ENCODE data around the gene PDSS1. TPM values are rescaled to one million over a fixed set of nuclear protein-coding genes. Genes with fewer than 3 reads are reported as not detected.

The PDSS1 gene
- polyA plus RNA-seq, 1 donor from 2014 or later, result 13.0 TPM

GRCh38 chr10:26737730-26738129, 40.2 kb downstream of the PDSS1 start:
- Histone ChIP-seq H3K79me2 (replicated peaks; ENCODE audit: insufficient read depth, low read length) (no peaks in the 10 kb centered on the region), H3K27ac (ENCODE audit: low read length) (no peak overlapping the region)

GRCh38 chr10:26738301-26738911, 40.9 kb downstream of the PDSS1 start:
- TF ChIP-seq REST (IDR thresholded peaks at IDR 0.05; ENCODE audit: borderline replicate concordance) (no peak), POLR2AphosphoS5 (IDR thresholded peaks at IDR 0.05) (no peak), SMC3 (conservative IDR thresholded peaks at IDR 0.05; ENCODE audit: poor library complexity) (no peak), TAF1 (IDR thresholded peaks at IDR 0.05; ENCODE audit: low read depth) (no peak), RAD21 (conservative IDR thresholded peaks at IDR 0.05) (no peak), EP300 (conservative IDR thresholded peaks at IDR 0.05; ENCODE audit: poor library complexity, severe bottlenecking) (no peak)
- Histone ChIP-seq H3F3A (ENCODE audit: insufficient read depth, low read length, poor library complexity, severe bottlenecking) (no peaks in the 10 kb centered on the region), H3K36me3 (ENCODE audit: insufficient read depth, low read length) (no peaks in the 10 kb centered on the region), H3K79me2 (replicated peaks; ENCODE audit: insufficient read depth, low read length) (no peaks in the 10 kb centered on the region), H4K20me1 (ENCODE audit: insufficient read depth) (no peaks in the 10 kb centered on the region), H3K9ac (ENCODE audit: low read length) (no peak overlapping the region), H2AFZ (ENCODE audit: low read depth, low read length) (no peak overlapping the region), H3K27me3 (ENCODE audit: insufficient read depth, low read depth, low read length) (no peaks in the 10 kb centered on the region), H3K4me3 (ENCODE audit: low read length) (no peak overlapping the region), H3K4me2 (ENCODE audit: low read length) (no peak overlapping the region), H3K27ac (ENCODE audit: low read length) (no peak overlapping the region), H3K9me3 (ENCODE audit: low read length) (no peaks in the 10 kb centered on the region), H3K9me2 (ENCODE audit: insufficient read depth, low read length) (no peaks in the 10 kb centered on the region)

More at GRCh38 chr10:26737730-26738129, 40.2 kb downstream of the PDSS1 start:
- no peak overlapping the region for H3K9ac ChIP-seq (ENCODE audit: low read length)
- no peaks in the 10 kb centered on the region for H3F3A ChIP-seq (ENCODE audit: insufficient read depth, low read length, poor library complexity, severe bottlenecking)
- TF ChIP-seq POLR2AphosphoS5 (IDR thresholded peaks at IDR 0.05) (no peak), MXI1 (conservative IDR thresholded peaks at IDR 0.05; ENCODE audit: poor library complexity, severe bottlenecking) (no peak), REST (IDR thresholded peaks at IDR 0.05; ENCODE audit: borderline replicate concordance) (no peak), EZH2 (IDR thresholded peaks at IDR 0.05; ENCODE audit: borderline replicate concordance, insufficient read depth, low read length, poor library complexity, severe bottlenecking) (no peak), SMC3 (conservative IDR thresholded peaks at IDR 0.05; ENCODE audit: poor library complexity) (no peak), RAD21 (conservative IDR thresholded peaks at IDR 0.05) (no peak), EP300 (conservative IDR thresholded peaks at IDR 0.05; ENCODE audit: poor library complexity, severe bottlenecking) (no peak)
- TF ChIP-seq, protein P1, sequence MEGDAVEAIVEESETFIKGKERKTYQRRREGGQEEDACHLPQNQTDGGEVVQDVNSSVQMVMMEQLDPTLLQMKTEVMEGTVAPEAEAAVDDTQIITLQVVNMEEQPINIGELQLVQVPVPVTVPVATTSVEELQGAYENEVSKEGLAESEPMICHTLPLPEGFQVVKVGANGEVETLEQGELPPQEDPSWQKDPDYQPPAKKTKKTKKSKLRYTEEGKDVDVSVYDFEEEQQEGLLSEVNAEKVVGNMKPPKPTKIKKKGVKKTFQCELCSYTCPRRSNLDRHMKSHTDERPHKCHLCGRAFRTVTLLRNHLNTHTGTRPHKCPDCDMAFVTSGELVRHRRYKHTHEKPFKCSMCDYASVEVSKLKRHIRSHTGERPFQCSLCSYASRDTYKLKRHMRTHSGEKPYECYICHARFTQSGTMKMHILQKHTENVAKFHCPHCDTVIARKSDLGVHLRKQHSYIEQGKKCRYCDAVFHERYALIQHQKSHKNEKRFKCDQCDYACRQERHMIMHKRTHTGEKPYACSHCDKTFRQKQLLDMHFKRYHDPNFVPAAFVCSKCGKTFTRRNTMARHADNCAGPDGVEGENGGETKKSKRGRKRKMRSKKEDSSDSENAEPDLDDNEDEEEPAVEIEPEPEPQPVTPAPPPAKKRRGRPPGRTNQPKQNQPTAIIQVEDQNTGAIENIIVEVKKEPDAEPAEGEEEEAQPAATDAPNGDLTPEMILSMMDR (IDR thresholded peaks at IDR 0.05; ENCODE audit: poor library complexity, severe bottlenecking), result no peak
- H3K9me2 ChIP-seq (ENCODE audit: insufficient read depth, low read length), result no peaks in the 10 kb centered on the region
- H3K27me3 ChIP-seq (ENCODE audit: insufficient read depth, low read depth, low read length), result no peaks in the 10 kb centered on the region
- no peaks in the 10 kb centered on the region for H4K20me1 ChIP-seq (ENCODE audit: insufficient read depth)
- H3K4me3 ChIP-seq (ENCODE audit: low read length), result no peak overlapping the region
- no peaks in the 10 kb centered on the region for H3K36me3 ChIP-seq (ENCODE audit: insufficient read depth, low read length)
- no peak overlapping the region for H3K4me2 ChIP-seq (ENCODE audit: low read length)
- H3K9me3 ChIP-seq (ENCODE audit: low read length), result no peaks in the 10 kb centered on the region
- no peak overlapping the region for H2AFZ ChIP-seq (ENCODE audit: low read depth, low read length)
